ENCODE results near the gene TNFRSF4. TPM values are rescaled to one million over a fixed set of nuclear protein-coding genes. Genes with fewer than 3 reads are reported as not detected.

Gene TNFRSF4
- total and polyA plus RNA-seq, 10 of the 15 experiments (the other 5 are each of a cell fraction or from before 2014, with no cell fraction given), result 0.05 to 7.3 (median 2.5) TPM; not detected in 1

DNA sequence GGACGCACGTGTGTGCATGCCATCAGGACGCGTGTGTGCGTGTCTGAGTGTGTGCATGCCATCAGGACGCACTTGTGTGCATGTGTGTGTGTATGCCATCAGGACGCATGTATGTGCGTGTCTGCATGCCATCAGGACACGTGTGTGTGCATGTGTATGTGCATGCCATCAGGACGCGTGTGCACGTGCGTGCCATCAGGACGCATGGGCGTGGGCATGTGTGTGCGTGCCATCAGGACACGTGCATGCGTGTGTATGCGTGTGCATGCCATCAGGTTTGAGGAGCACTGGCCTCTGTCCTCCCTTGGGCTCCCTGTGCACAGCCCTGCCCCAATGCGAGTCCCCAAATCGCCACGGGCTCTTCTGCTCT lies 45.2 kb upstream of the TNFRSF4 start:
- ChIA-PET RAD21 (ENCODE audit: unreplicated experiment) (no interaction called here), SMC1A (ENCODE audit: uncharacterized antibody, unreplicated experiment) (no interaction called here), POLR2A (no interaction called here), CTCF (no interaction called here)
- no peak for FAIRE-seq
- no peaks in the 10 kb centered on the region for H3K4me1 ChIP-seq (ENCODE audit: control insufficient read depth, insufficient read depth, low read length)
- no peak for ATAC-seq
- peaks cover 19 to 22% of the 10 kb centered on the region in 2 experiments for H3K36me3 ChIP-seq (ENCODE audit: control insufficient read depth in 2 of 2, insufficient read depth in 2 of 2, low read length in 1 of 2)
- no peaks in the 10 kb centered on the region for H3K27me3 ChIP-seq (replicated peaks in 1 of 2; ENCODE audit: control insufficient read depth in 2 of 2, insufficient read depth in 2 of 2, low read length in 1 of 2)
- H3K9me3 ChIP-seq (replicated peaks; ENCODE audit: control insufficient read depth, insufficient read depth, low read length), result no peaks in the 10 kb centered on the region
- no peak overlapping the region for H3K9ac ChIP-seq (ENCODE audit: control insufficient read depth, insufficient read depth, low read length)
- H3K79me2 ChIP-seq (ENCODE audit: control insufficient read depth, insufficient read depth, low read length), result no peaks in the 10 kb centered on the region
- H3K4me3 ChIP-seq, result no peak overlapping the region
- BruUV-seq (replicated peaks), result no TSS peak
- TF ChIP-seq POLR2A (IDR thresholded peaks at IDR 0.05; ENCODE audit: low read depth, low read length), result peak; percentile 74
- peak; percentile 40; the same call in 1 of the 2 replicates for TF ChIP-seq POLR2AphosphoS5 (IDR thresholded peaks at IDR 0.05; ENCODE audit: low read length)
- TF ChIP-seq NBN (IDR thresholded peaks at IDR 0.05), result no peak
- in situ Hi-C loops (cut with MboI) (no loop called here), intact Hi-C loops (cut with micrococcal nuclease; ENCODE audit: unreplicated experiment) (no loop called here)
- no peak overlapping the region for H3K27ac ChIP-seq (ENCODE audit: control insufficient read depth, insufficient read depth)
- 98% methylated on average over 22 of the region's 22 CpGs for WGBS (ENCODE audit: insufficient coverage, insufficient replicate concordance, low lambda C conversion rate, missing lambda C conversion rate)
- no peak overlapping the region for H3K4me2 ChIP-seq (ENCODE audit: control insufficient read depth, insufficient read depth)
- H2AFZ ChIP-seq (ENCODE audit: control insufficient read depth, low read depth, low read length), result no peak overlapping the region
- H4K20me1 ChIP-seq (ENCODE audit: control insufficient read depth, insufficient read depth), result no peaks in the 10 kb centered on the region
- DNase-seq (ENCODE audit: low read depth, low spot score), result no peak

DNA sequence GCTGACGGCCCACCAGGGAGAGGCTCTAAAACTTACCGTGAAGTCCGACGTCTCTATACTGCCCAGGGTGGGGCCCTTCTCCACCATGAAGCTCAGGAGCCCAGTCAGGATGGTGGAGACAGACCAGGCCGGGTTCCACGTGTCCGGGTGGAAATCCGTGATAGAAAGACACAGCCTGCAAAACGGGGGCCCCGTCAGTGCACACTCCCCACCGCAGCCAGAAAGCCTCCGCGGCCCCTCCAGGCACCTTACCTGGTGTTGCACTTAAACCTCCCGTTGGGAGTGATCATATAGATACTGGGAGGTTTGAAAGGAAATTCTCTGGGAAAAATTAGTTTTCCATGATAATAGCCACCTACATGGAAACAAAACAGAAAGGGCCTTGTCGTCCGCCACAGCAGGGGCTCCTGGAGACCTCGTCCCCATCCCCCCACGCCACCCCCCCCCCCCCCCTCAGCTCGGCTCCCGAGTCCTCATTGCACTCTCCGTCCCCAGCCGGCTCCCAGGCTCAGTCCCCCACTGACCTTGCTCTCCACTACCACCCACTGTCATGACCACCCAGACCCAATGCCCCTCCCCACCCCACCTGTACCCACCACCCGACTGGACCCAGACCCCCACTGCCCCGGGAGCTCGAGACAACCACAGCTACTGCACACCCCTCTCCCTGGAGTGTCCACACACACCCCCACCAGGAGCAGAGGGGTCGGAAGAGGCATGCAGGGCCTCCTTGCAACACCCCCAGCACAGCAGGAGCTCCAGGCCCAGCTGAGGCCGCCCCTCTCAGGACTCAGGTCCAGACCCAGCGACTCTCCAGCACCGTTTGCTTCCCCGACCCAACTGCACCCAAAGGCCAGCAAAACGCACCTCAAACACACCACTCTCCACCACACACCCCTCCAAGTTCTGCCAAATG lies 43.3 kb upstream of the TNFRSF4 start:
- ChIA-PET SMC1A (ENCODE audit: uncharacterized antibody, unreplicated experiment) (no interaction called here), RAD21 (ENCODE audit: unreplicated experiment) (no interaction called here), CTCF (interaction anchor here (1.3 kb wide), 1 partner anchor 135 kb away, joined by 3 read pairs; no protein-coding TSS in a partner anchor), POLR2A (interaction anchor here (0.6 kb wide), 1 partner anchor 284 kb away, joined by 3 read pairs; no protein-coding TSS in a partner anchor)
- no peak overlapping the region for H2AFZ ChIP-seq (ENCODE audit: control insufficient read depth, low read depth, low read length)
- H3K27ac ChIP-seq (ENCODE audit: control insufficient read depth, insufficient read depth), result no peak overlapping the region
- TF ChIP-seq EZH2 (IDR thresholded peaks at IDR 0.05; ENCODE audit: borderline replicate concordance, control insufficient read depth, low read depth, low read length) (no peak), PAX8 (IDR thresholded peaks at IDR 0.05) (no peak), SUZ12 (IDR thresholded peaks at IDR 0.05; ENCODE audit: unreplicated experiment) (no peak), RAD21 (IDR thresholded peaks at IDR 0.05; ENCODE audit: insufficient read depth, low read depth, low read length) (no peak), ESRRA (IDR thresholded peaks at IDR 0.05; ENCODE audit: low read length) (no peak)
- TF ChIP-seq, protein P1, sequence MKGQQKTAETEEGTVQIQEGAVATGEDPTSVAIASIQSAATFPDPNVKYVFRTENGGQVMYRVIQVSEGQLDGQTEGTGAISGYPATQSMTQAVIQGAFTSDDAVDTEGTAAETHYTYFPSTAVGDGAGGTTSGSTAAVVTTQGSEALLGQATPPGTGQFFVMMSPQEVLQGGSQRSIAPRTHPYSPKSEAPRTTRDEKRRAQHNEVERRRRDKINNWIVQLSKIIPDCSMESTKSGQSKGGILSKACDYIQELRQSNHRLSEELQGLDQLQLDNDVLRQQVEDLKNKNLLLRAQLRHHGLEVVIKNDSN (IDR thresholded peaks at IDR 0.05; ENCODE audit: borderline replicate concordance, extremely low read length, insufficient read depth, low read depth, low read length), result no peak
- no peak overlapping the region for H3K4me3 ChIP-seq
- ATAC-seq, result no peak
- intact Hi-C loops (cut with micrococcal nuclease; ENCODE audit: unreplicated experiment) (no loop called here), in situ Hi-C loops (cut with MboI) (no loop called here)
- no peak overlapping the region for H3K9ac ChIP-seq (ENCODE audit: control insufficient read depth, insufficient read depth, low read length)
- H3K27me3 ChIP-seq (replicated peaks in 1 of 2; ENCODE audit: control insufficient read depth in 2 of 2, insufficient read depth in 2 of 2, low read length in 1 of 2), result no peaks in the 10 kb centered on the region
- FAIRE-seq, result no peak
- no peaks in the 10 kb centered on the region for H4K20me1 ChIP-seq (ENCODE audit: control insufficient read depth, insufficient read depth)
- H3K36me3 ChIP-seq (ENCODE audit: control insufficient read depth in 2 of 2, insufficient read depth in 2 of 2, low read length in 1 of 2), result peaks cover 9 to 20% of the 10 kb centered on the region in 2 experiments; a peak in 3 of 4 replicates
- BruUV-seq (replicated peaks), result no TSS peak
- no peaks in the 10 kb centered on the region for H3K9me3 ChIP-seq (replicated peaks; ENCODE audit: control insufficient read depth, insufficient read depth, low read length)
- no peak overlapping the region for H3K4me2 ChIP-seq (ENCODE audit: control insufficient read depth, insufficient read depth)
- no peak for DNase-seq (ENCODE audit: low read depth, low spot score)
- 98% methylated on average over 25 of the region's 31 CpGs for WGBS (ENCODE audit: insufficient coverage, insufficient replicate concordance, low lambda C conversion rate, missing lambda C conversion rate)
- H3K4me1 ChIP-seq (ENCODE audit: control insufficient read depth, insufficient read depth, low read length), result no peaks in the 10 kb centered on the region
- H3K79me2 ChIP-seq (ENCODE audit: control insufficient read depth, insufficient read depth, low read length), result no peaks in the 10 kb centered on the region
